NCI-H446 (cell line): Measurements from ENCODE around the gene CXCR6.

ENCODE experiments used
- DNase-seq, 2 experiments: peaks; one replicate each; lab custom pipeline; 2025; lab: John Stamatoyannopoulos, UW

The CXCR6 gene

DNA sequence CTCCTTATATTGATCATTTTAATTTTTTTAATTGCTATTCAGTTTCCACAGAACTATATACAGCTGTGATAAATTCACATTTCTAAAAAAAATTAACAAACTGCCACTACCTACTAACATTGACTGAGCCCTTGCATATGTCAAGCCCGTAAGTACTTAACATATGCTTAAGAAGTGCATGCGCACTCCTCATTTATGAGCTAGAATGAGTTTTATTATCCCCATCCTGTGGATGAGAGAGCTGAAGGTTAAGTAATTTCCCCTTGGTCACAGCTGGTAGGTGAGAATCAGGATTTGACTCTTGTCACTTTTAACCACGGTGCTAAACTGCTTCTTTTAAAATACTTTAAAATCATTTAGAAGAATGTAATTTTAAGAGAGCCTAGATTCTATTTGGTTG lies 25.9 kb downstream of the CXCR6 start:
- no peak for DNase-seq

DNA sequence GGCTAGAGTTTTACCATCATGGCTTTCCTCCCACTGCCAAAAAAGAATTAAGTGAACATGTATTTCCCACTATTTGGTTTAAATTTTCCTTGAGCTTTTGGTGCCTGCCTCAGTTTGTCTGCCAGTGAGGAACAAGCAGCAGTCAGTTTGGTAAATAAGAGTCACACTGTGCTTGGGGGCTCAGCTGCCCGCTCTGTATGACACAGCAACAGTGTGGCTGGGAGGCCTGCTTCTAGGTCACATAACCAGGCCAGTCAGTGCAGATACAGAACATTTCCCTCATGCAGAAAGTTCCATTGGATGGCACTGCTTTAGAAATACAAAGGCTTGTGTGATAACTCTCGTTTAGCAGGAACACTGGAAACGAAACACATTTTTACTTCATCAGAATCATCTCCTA lies 26.7 kb downstream of the CXCR6 start:
- no peak for DNase-seq

DNA sequence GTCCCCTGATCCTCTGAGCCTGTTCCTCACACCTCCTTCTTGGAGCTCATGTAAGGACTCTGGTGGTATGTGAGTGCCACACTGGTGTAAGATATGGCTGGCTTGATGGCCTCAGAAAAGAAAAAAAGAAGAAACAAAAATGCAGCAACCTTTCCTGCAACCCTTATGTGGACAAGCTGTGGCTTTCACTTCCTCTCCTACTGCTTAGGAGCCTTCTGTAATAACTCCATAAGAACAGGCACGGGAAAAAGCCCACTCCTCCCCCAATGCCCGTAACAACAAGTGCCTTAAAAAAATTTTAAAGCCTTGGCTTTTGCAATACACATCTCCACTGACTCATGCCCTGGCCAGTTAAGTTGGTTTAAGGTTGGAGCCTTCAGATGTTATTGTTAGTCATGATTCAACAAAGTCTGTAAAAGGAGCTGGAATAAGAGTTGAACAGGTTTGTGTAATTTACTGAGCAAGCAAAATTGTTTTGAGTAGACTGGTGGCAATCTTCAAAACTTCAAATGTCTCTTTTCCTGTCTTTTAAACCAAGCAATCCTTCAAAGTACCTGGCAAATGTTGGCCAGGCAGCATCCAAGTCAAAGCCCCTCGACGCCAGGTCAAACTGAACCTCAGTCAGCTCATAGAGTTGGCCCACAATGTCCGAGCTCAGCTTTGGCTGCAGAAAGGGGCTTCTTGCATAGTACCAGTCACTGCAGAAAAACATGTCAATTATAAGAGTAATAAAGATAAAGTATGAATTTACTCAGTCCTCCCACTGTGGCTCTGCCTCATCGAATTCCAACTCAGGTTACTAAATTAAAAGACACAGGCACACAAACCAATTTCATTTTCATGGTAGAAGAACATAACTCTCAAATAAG lies 29.5 kb downstream of the CXCR6 start:
- no peak for DNase-seq

DNA sequence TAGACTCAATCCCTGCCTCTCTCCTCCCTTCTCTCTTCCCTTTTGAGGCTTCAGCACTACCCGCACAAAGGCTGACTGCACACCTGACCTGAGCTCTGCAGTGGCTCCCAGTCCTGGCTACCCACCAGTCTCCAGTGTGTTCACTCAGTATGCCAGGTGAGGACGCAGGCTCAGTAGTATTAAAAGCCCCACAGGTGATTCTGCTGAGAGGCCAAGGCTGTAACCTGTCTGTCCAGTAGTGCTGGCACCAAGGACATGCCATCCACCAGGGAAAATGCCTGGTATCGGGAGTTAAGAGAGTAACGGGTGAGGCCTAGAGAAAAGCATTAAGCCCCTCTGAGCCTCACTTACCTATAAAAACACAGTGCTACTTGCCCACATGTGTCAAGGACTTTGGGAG lies 31.4 kb downstream of the CXCR6 start:
- DNase-seq = no peak

DNA sequence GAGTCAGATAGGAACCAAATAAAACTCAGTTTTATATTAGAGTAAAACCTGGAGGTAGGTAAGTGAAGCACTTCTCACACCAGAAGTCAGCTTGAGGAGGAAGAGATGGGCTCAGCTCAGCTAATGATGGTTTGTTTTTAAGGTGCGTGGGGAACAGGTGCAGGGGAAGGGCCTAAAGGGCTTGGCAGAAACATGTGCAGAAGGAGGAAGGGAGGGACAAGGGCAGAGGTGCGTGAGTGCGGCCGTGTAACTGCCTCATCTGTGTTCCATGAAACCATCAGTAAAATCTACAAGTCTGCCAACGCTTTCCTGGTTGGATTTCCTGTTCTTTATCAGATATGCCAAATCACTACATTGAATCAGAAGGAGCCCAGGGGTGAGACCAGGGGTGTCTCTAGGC lies 32.4 kb downstream of the CXCR6 start:
- DNase-seq = no peak

DNA sequence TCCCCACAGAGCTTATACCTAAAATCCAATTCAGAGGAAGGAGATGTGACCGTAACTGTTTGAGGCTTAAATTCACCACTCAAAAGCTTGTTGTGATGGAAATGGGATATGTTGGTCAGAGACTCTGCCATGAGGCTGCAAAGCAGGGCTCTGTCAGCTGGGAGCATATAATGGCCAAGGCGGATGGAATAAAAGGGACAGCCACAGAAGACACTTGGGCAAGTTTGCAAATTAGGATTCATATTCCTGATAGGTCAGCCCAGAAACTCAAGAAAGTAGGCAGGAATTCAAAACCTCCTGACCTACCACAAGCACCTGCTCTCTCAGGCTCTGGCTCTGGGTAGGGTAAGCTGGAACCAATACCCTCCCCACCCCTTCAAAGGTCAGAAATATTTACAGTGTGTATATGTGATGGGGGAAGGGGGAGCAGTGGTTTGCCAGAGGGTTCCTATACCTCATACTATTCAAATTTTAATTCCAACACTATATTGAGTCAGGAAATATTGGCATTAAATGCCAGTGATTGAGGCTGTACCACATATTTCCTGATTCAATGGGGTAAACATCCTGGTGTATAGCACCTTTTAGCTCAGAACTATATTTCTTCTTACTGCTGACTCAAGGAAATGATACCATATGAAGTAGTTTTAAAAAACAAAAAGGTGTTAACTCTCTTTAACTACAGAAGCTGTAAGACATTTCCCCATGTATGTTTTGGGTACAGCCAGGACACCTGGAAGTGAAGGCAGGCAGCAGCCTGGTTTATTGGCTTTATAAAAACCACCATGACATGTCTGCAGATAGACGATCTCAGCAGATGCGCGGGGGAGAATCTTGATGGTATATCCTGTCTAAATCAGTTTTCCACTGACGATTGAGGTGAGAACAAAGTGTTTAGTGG lies 33.2 kb downstream of the CXCR6 start:
- no peak for DNase-seq

DNA sequence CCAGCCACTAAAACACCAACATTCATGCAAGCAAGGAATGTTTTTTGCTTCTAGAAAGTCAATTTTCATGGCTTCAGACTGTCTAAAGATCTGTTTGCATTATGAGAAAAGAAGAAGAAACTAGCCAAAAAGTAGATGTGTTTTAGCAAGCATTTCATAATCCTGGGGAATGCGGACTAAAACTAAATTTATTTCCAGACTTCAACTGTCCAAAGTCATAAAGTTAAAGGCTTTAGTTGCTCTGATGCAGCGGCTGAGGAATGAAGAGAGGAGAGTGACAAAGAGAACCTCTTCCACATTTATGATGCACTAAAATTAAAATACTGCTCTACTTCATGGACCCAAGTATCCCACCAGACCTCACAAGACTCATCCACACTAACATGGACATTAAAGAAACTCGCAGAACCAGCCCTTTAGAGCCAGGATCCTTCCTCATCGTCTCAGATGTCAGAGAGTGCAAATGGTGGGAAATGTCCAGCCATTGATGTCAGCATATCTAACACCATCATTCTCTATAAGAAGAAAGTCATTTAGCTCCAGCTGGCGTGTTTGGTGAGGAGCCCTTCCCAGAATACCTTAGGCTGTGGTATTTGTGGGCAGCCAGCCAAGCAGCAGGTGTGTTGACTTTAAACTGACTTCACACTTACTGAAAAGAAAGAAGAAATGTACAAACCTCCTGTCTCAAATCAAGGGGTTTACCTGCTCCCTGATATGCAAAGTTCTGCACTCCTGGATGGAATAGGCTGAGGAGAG lies 34.9 kb downstream of the CXCR6 start:
- no peak for DNase-seq

DNA sequence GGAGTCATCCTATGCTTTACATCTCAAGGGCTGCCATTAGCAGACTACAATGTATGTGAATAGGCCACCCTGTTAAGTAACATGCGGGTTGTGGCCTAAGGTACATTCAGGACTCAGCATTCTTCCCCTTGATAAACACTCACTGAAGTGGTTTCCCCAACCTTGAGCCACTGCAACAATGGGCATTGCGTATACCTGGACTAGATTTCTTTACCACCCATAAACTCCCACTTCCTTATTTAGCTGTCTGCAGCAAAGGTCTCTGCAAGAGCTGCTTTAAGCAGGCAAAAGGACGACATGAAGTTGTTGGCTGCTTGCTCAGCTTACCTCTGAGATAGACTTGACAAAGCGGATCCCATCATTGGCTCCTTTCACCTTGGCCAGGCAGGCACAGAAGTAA lies 36.1 kb downstream of the CXCR6 start:
- DNase-seq = no peak

DNA sequence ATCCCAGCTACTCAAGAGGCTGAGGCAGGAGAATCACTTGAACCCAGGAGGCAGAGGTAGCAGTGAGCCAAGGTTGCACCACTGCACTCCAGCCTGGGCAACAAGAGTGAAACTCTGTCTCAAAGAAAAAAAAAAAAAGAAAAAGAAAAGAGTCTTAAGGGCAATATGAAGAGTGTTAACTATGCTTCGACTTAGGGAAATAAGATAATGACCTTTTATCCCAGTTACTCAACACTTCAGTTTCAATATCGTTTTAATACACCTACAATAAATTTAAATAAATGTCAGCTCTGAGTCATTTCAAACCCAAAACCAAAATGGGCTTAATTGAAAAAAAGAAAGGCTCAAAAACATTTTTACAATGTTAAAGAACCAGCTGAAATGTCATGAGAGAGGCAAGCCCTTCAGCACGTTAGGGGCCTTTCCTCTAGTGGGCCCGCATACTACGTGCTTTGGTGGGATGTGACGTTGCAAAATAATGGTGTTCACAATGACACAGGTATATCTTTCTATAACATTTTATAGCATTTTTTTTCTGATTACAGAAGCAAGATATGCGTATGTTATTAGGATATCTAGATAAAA lies 37.1 kb downstream of the CXCR6 start:
- DNase-seq = no peak

DNA sequence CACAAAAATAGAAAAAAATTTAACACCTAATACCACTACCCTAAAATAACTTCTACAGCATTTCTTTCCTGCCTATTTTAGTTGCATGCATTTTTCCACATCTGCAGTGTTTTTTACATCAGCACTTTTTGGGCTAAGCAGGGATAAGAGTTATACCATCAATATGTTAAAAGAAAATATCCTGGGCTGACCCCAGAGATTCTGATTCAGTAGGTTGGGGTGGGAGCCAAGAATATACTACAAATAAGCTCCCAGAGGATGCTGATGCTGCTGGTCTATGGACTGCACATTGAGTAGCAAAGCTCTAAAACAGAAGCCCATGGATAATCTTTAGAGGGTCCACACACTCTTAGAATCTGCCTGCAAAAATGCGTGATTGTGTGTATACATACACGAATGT lies 37.6 kb downstream of the CXCR6 start:
- DNase-seq = no peak

DNA sequence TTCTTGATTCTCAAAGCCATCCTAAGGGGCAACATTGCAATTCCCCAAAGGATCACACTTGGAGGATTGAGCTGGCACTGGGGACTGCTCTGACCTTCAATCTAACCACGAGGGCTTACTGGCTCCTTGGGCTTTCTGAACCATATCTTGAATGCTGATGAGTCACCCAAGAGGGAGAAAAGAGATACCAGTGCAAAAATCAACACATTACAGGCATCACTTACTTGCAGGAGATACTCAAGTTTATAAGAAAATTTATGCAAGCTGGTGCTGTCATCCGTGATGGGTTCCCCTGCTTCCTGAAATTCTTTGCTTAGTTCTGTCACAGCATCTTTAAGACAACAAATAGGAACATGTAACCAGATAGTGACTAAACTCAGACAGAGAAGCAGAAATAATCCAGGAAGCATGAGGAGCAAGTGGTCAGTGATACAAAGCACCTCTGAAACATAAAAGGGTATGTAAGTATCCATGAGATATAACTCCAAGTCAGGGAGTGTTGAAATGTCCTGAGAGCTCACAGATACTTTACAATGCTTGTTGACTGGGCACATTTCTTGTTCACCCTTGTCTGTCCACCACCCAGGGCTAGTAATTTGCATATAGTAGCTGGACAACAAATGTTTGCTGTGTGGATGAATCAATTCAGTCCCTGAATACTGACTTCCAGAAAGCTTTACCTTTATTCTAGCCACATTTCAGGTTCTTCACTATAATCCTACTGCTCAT lies 38.2 kb downstream of the CXCR6 start:
- no peak for DNase-seq

DNA sequence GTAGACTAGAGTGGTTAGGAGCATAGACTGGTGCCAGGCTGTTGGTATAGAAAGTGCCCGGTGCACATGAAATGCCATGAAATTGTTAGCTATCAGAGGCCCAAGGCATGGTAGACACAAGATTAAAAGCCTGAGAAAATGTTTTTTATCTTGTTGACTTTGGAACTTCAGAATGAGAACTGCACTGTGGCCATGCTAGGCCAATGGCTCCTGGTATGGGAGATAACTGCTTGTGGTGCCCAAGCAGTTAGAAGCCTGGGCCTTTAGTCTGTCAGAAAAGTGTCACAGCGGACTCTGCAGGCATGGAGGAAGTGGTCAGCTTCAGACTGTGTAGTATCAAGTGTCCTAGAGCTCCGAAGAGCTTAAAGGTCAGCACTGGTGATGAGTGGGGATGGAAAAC lies 40.5 kb downstream of the CXCR6 start:
- DNase-seq = no peak

DNA sequence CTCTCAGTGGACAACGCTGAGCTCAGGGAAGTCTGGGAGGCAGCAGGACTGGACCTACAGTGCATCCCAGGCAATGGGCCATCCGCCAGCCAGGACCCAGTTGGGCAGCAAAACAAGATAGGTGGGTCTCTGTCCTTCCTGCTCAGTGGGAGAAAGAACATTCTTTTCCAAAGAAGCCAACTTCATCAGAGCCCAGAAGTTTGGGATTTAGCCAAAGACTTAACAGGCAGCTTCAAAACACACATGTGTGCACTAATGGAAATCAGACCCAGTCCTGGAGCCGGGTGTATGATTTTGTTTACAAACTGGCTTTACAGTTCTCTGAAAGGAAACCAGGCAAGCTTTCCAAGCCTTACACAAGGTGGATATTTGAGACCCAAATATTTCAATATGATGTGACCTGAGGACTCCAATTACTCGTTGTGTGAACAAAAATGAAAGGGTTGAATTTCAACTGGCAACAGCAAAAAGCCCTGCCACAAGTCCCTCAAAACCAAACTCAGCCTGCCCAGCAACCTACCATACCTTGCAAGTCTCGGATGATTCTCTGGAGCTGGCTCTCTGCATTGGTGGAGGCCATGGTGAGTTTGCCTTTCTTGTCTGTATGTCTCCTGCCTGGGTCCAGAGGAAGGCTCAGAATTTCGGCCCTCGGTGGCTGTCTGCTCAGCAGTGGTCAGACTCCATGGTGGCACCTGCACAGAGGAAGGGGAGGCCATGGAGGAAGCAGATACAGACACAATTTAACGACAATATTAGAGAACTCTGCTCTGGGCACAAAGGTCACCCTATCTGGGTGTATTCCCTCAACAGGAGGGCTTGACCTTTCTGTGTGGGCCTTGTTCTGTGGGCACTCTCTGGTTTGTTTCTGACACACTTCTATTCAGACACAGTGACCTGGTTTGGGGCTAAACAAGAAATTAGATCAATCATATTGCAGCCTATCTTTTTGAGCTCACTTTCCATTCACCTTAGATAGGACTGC lies 41.4 kb downstream of the CXCR6 start:
- no peak for DNase-seq

DNA sequence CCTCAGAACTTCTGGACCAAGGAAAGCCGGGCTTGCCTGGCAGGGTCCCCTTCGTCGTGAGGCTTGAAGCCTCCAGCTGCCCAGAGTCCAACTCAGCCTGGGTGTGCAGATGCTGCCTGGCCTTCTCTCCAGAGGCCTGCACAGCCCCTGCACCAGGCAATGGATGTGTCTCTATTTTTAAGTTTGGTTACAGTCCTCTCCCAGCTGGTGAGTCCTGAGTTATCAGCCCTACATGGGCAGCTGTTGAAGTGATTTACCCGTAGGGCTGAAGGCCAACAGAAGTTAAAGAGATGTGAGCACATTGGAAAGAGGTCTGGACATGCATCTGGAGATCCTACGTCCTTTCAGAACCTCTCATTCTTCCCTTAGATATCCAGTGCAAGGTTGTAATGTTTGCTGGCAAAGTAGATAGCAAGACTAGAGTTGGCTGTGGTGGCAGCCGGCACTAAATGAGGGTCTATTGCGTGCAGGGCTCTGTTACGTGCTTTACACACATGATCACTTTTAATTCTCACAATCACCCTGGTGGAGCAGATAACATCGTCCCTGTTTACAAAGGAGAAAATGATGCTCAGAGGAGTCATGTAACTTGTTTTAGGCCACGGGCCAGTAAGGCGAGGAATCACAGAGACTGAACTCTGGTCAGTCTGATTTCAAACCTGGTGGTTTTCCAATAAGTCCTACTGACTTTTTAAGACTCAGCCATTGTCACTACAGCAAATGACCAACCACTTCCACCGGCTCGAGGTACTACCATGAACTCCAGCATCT lies 42.5 kb downstream of the CXCR6 start:
- no peak for DNase-seq

DNA sequence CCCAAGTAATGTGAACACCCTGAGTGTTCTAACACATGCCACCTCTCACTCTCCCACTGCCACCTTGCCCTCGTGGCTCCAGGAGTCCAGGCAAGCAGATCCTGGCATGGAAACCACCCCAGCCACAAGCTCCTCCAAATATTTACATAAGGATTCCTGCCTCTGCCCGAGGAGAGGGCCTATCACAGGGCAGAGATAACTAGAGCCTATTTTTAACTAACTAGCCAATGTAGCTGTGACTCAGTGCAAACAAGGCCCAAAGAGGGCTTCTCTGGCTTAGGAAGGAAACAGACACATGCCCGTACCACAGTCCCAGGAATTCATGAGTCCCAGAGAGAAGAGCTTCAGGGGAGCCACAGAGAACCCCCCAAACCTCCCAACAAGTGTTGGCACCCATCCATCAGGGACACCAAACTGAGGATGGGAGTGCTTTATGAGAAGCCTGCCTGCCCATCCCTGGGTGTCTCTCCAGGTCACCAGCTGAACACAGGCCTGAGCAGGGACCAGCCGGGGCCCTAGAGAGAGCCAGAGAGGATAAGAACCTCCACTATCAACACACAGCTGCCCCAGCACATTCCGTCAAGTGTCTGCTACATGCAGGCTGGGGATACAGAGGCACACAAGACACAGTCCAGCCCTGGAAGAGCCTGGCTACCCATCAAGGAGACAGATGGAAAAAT lies 43.2 kb downstream of the CXCR6 start:
- DNase-seq = no peak

DNA sequence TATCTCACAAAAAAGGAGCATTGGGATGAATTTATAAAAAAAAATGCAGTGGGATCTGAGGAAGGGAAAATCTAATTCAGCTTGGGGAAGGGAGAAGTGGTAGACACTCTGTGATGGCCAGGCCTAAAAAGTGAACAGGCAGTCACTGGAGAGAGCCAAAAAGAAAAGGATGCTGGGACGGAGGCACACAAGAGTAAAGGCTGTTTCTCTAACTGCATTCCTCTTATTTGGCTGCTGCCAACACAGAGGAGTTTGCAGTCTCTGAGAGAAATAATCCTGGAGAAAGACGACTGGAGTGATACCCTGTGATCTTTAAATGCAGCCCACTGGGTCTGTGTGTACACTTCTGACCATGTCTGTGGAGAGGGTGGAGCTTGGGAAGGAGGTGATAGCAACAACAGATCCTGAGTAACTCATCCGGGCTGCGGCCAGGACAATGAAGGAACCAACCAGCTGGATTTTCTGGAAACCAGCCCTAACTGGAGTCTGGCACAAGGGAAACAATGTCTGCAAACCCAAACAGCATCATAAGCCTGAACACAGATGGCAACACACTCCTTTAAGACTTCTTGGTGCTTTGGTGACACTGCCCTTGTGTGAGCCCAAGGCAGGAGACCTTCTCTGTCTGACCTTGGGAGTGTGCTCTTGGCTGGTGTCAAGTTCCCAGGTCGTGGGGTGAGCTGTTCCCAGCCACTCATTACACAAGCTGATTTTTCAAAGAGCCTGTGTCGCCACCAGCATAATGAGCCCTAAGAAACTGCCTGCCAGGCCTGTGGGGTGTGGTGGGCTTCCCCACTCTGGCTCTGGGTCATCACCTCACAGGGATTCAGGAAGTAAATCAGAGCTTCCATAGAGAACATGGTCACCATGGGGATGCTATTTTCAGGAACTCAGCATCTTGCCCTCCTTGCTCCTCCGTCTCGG lies 44.4 kb downstream of the CXCR6 start:
- peak in 1 of 2 experiments; percentile 18 for DNase-seq

DNA sequence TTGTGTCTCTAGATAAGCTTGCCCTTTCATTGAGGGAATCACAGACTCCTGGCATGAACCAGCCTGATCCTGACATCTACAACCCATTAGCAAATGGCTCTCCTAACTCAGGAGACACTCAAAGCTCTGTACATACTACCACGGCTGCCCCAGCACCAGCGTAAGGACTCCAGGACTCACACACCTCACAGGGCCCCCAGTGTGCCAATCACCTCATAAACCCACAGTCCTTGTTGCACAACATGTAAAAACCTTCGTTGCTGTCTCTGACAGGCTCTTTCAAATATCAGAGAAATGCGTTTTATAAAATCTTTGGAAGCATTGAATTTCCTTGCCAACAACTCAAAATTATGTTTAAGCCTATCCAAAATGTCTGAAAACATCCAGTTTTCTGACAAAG lies 45.1 kb downstream of the CXCR6 start:
- DNase-seq = no peak

DNA sequence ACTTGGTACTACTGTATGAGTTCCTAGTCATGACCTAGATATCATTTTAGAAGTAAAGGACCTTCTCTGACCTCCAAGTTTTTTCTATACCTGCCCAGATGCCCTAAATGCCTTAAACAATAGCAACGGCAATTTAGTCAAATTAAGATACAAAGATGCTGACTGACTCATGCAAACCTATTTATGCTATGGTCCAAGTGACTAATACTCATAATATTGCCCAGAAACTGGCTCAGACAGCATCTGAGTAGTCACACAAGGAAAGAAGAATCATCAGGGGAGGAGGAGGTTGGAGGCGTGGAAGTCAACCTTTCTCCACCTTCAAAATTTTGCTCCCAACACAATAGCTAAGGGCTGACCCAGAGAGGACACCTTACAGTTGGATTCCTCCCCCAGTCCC lies 45.5 kb downstream of the CXCR6 start:
- DNase-seq = no peak
